Upper lobe of left lung (tissue), 6 donors: ENCODE data around the gene SYMPK. TPM values are rescaled to one million over a fixed set of nuclear protein-coding genes. Genes with fewer than 3 reads are reported as not detected.

ENCODE experiments used
- ATAC-seq, 2 donors: fragments of 200-7000 bp; cut with Tn5 transposase; one replicate each; pipeline ENCODE4 v1.9.1; 2022; ENCODE audit warnings: mild to moderate bottlenecking in 2 of 2, moderate library complexity in 2 of 2; ENCODE audit not compliant: low FRiP score in 2 of 2
- DNase-seq, 2 donors: peaks; one replicate each; pipeline ENCODE4 v3.0.0-alpha.2; 2019 to 2020
- H3K27ac ChIP-seq, 4 donors: fragments of 200-600 bp; sonication (generic); one replicate each; pipeline ENCODE4 v1.5.1; 2016 to 2019
- H3K27me3 ChIP-seq, 4 donors: fragments of 200-600 bp; sonication (generic); one replicate each; pipeline ENCODE4 v1.5.1; 2017 to 2019
- H3K36me3 ChIP-seq, 4 donors: fragments of 200-600 bp; sonication (generic); one replicate each; pipeline ENCODE4 v1.5.1; 2016 to 2019
- H3K4me1 ChIP-seq, 4 donors: fragments of 200-600 bp; sonication (generic); one replicate each; pipeline ENCODE4 v1.5.1; 2018 to 2019
- H3K4me3 ChIP-seq, 4 donors: fragments of 200-600 bp; sonication (generic); one replicate each; pipeline ENCODE4 v1.5.1; 2017 to 2019; ENCODE audit warnings: mild to moderate bottlenecking in 2 of 4, moderate library complexity in 1 of 4
- H3K9me3 ChIP-seq, 4 donors: fragments of 200-600 bp; sonication (generic); one replicate each; pipeline ENCODE4 v1.5.1; 2018 to 2019
- EP300 ChIP-seq, 4 donors: sonication (generic); formaldehyde crosslinking; IDR thresholded peaks; one replicate each; pipeline ENCODE4 v1.5.1; 2017; ENCODE audit warnings: antibody characterized with exemption in 4 of 4, control low read depth in 2 of 4
- POLR2A ChIP-seq, 4 donors: fragments of 450-650 bp; IDR thresholded peaks; one replicate each; pipeline ENCODE4 v1.5.1; 2016 to 2017; ENCODE audit warnings: antibody characterized with exemption in 4 of 4, mild to moderate bottlenecking in 2 of 4
- POLR2AphosphoS5 ChIP-seq, 2 donors: sonication (generic); formaldehyde crosslinking; IDR thresholded peaks; one replicate each; pipeline ENCODE4 v1.5.1; 2017; ENCODE audit warnings: antibody characterized with exemption in 2 of 2
- WGBS, 2 donors: methylation state at CpG; one replicate each; pipeline ENCODE4 v1.1.5; 2017 to 2018; 5-methylcytosine and 5-hydroxymethylcytosine counted together
- total RNA-seq, 6 donors: library from RNA; depleted of rRNA in 4 of 6; stranded (reverse); fragments of >200 nt in 4 of 6; gene quantifications; one replicate each; pipeline versions ENCODE4 v1.1.0 to v1.2.1, GENCODE V29; 2016 to 2021
- TF ChIP-seq, protein P1 (sequence below), 6 experiments: fragments of 450-650 bp in 4 of 6; fragments of 200-600 bp in 2 of 6; sonication (generic) in 2 of 6; IDR thresholded peaks; one replicate each; pipeline ENCODE4 v1.5.1; 2016 to 2019; ENCODE audit warnings: antibody characterized with exemption in 6 of 6
- donor health status: DM: no; HTN: no; CAD: no; lungs with moderate emphysema.
- donor health status: DM: no; HTN: yes; CAD: no; lungs with severe emphysema.

SYMPK gene
- total RNA-seq, 6 donors from 2014 or later, result 35.0 to 345 (median 76.0) TPM

DNA sequence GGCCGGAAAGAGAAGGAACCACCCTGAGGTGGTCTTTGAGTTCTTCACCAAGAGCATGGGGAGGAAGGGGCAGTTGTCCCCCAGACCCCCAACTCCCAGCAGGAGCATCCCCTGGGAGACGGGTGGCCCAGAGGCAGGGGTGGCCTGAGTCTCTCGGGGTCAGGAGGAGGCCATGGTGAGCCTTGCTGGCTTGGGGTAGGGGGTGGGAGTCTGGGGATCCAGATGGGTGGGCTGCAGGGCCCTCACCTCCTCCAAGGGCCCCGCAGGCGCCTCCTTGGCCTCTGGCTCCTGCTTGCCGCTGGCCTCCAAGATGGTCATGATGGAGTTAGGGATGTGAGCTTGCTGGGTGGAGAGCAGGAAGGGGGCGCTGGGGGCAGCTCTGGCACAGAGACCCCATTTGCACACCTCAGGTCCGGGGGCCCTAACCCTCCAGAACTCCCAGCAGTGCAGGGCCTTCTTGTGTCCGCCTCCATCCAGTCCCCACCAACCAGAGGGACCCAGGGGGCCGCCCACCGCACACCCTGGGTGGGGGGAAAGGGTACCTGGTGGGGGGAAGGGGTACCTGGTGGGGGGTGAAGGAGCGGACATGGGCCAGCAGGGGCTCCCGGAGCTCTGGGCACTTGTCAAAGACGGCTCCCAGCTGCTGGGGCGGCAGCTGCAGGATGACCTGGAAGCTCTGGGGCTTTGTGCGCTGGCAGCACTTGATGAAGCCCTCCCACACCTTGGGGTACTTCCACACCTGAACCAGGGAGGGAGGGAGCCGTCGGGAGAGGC is 46.5 kb downstream of the SYMPK start:
- Histone ChIP-seq H3K9me3 (no peaks in the 10 kb centered on the region), H3K4me1 (peaks cover 0 to 16% (median 2%) of the 10 kb centered on the region in 4 donors), H3K4me3 (peak overlapping the region in 2 of 4 donors; percentile 37 to 53), H3K27ac (no peak overlapping the region), H3K36me3 (peaks cover 0 to 31% (median 19%) of the 10 kb centered on the region in 4 donors), H3K27me3 (no peaks in the 10 kb centered on the region)
- peak in 1 of 2 donors; percentile 1 for ATAC-seq
- 41 to 75% methylated on average over 2 to 17 of the region's 18 CpGs for WGBS, 2 donors
- DNase-seq, result peak in 1 of 2 donors; percentile 68
- TF ChIP-seq POLR2A (IDR thresholded peaks at IDR 0.05) (no peak), EP300 (IDR thresholded peaks at IDR 0.05) (no peak), POLR2AphosphoS5 (IDR thresholded peaks at IDR 0.05) (no peak)
- TF ChIP-seq, protein P1, sequence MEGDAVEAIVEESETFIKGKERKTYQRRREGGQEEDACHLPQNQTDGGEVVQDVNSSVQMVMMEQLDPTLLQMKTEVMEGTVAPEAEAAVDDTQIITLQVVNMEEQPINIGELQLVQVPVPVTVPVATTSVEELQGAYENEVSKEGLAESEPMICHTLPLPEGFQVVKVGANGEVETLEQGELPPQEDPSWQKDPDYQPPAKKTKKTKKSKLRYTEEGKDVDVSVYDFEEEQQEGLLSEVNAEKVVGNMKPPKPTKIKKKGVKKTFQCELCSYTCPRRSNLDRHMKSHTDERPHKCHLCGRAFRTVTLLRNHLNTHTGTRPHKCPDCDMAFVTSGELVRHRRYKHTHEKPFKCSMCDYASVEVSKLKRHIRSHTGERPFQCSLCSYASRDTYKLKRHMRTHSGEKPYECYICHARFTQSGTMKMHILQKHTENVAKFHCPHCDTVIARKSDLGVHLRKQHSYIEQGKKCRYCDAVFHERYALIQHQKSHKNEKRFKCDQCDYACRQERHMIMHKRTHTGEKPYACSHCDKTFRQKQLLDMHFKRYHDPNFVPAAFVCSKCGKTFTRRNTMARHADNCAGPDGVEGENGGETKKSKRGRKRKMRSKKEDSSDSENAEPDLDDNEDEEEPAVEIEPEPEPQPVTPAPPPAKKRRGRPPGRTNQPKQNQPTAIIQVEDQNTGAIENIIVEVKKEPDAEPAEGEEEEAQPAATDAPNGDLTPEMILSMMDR (IDR thresholded peaks at IDR 0.05), result no peak

DNA sequence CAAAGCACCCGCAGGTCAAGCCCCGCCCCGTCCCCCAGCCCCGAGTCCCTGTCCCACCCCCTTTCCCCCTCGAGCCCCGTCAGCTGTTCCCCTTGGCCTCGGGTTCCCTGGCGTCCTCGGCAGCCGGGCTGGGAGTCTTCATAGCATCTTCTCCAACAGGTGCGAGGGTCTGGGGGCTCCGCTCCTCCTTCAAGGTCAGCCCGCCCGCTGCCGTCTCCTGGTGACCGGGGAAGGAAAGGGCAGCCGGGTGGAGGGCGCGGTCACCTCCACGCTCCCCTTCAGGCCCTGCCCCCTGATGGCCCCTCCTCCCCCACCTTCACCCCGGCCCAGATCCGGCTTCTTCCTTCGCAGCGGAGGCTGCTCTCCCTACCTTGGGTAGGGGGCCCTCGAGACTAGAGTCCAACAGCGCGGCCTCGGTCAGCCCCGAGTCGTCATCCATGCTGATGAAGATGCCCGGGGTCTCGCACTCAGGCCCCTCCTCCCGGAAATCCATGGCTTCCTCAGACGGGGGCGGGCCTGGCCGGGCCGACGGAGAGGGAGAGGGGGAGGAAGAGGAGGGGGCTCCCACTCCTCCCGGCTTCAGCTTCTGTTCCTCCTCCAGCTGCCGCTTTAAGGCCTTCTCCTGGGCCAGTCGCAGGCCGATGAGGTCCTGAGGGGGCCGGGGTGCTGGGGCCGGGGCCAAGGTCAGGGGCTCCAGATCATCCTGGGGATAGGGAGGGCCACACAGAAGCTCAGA is 47.3 kb downstream of the SYMPK start:
- H3K27me3 ChIP-seq, result no peaks in the 10 kb centered on the region
- H3K4me1 ChIP-seq, result peaks cover 0 to 16% (median 2%) of the 10 kb centered on the region in 4 donors
- TF ChIP-seq, protein P1 (IDR thresholded peaks at IDR 0.05), result no peak
- TF ChIP-seq POLR2A (IDR thresholded peaks at IDR 0.05) (no peak), EP300 (IDR thresholded peaks at IDR 0.05) (no peak), POLR2AphosphoS5 (IDR thresholded peaks at IDR 0.05) (no peak)
- no peak overlapping the region for H3K27ac ChIP-seq
- peak overlapping the region; percentile 19 to 53 (median 35) for H3K4me3 ChIP-seq
- 27 to 35% methylated on average over 28 to 31 of the region's 44 CpGs for WGBS, 2 donors
- DNase-seq (peak in 1 of 2 donors; percentile 75), ATAC-seq (no peak)
- no peaks in the 10 kb centered on the region for H3K9me3 ChIP-seq
- peaks cover 0 to 23% (median 14%) of the 10 kb centered on the region in 4 donors for H3K36me3 ChIP-seq

DNA sequence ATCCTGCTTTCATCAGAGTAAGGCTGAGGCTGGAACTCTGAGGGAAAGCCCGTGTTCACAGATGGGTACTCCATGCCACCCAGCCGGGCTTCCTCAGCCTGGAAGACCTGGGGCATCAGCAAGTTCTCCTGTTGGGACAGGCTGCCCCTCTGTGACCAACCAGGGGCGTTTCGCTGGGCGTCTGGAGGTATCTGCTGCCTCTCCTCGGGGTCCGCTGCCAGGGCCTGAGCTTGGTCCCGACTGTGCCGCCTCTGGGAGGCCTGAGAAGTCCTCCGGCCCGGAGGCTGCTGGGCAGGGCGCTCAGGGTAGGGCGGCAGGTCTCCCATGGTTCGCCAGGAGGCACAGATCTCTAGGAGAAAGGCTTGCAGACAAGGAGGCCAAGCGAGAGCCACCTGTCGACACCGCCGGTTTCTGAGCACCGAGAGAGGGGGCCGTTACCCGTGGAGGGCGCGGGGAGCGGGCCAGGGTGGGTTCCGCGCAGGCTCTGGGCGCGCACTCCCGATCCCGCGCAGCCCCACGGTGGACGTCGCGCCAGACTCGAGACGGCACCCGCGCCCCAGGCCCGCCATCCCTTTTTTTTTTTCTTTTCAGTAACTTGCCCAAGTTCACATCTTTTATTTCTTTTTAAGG is 48.0 kb downstream of the SYMPK start, which contains the start of gene RSPH6A:
Gene RSPH6A, minus strand, starts transcription at position 458 of the 630 bp plus-strand sequence. Its CDS starts 132 bp downstream, at position 326.
- Histone ChIP-seq H3K9me3 (no peaks in the 10 kb centered on the region), H3K4me1 (peaks cover 0 to 16% (median 4%) of the 10 kb centered on the region in 4 donors), H3K4me3 (peak within 1 kb of the TSS; percentile 19 to 53 (median 35)), H3K27me3 (no peaks in the 10 kb centered on the region), H3K27ac (no peak within 1 kb of the TSS), H3K36me3 (peaks cover 0 to 16% (median 9%) of the 10 kb centered on the region in 4 donors)
- DNase-seq (peak in 1 of 2 donors; percentile 77), ATAC-seq (no peak)
- 41 to 46% methylated on average over 21 to 33 of the region's 40 CpGs for WGBS, 2 donors
- TF ChIP-seq POLR2AphosphoS5 (IDR thresholded peaks at IDR 0.05) (no peak), POLR2A (IDR thresholded peaks at IDR 0.05) (no peak), EP300 (IDR thresholded peaks at IDR 0.05) (no peak)
- TF ChIP-seq, protein P1 (IDR thresholded peaks at IDR 0.05), result no peak

DNA sequence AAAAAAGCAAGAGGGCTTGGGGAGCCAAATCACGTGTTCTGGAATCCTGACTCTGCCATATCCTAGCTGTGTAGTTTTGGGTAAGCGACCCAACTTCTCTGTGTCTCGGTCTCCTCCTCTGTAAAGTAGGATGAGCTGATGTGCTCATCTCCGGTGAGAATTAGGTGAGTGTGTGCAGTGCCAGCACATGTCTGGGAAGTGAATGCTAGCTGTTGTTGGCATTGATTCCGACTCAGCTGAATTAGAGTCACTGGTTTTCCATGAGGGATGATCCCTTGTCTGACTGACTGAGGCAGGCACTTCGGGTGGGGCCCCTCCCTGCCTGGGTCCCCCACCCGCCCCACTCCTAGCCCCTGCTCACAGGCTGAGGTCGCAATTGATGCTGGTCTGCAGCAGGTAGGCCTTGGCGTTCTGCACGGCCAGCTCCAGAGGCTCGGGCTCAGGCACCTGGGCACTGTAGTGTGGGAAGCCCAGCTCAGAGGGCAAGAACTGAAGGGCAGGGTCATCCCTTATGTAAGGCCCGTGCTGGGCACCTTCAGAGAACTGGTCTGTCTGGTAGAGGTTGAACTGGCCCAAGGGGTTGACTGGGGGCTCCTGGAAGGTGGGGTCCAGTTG is 48.7 kb downstream of the SYMPK start:
- WGBS, 2 donors, result 84 to 88% methylated on average over 5 to 11 of the region's 12 CpGs
- peaks cover 0 to 10% (median 5%) of the 10 kb centered on the region in 4 donors for H3K36me3 ChIP-seq
- H3K4me3 ChIP-seq, result no peak overlapping the region
- H3K27me3 ChIP-seq, result no peaks in the 10 kb centered on the region
- no peak overlapping the region for H3K27ac ChIP-seq
- H3K4me1 ChIP-seq, result peaks cover 5 to 16% (median 7%) of the 10 kb centered on the region in 4 donors
- no peaks in the 10 kb centered on the region for H3K9me3 ChIP-seq
- TF ChIP-seq, protein P1 (IDR thresholded peaks at IDR 0.05), result no peak
- TF ChIP-seq POLR2AphosphoS5 (IDR thresholded peaks at IDR 0.05) (no peak), POLR2A (IDR thresholded peaks at IDR 0.05) (no peak)
- DNase-seq, result peak in 1 of 2 donors; percentile 45
- ATAC-seq, result no peak
